ENCODE results near the gene SKI. TPM values are rescaled to one million over a fixed set of nuclear protein-coding genes. Genes with fewer than 3 reads are reported as not detected.
"Not testable (repeated sequence)": the region's sequence is repeated elsewhere in the genome, so short reads cannot be mapped to it uniquely, and the experiment has no call there.

The SKI gene
- total and polyA plus RNA-seq, 7 experiments from 2014 or later, result 0.61 to 278 (median 95.3) TPM

DNA sequence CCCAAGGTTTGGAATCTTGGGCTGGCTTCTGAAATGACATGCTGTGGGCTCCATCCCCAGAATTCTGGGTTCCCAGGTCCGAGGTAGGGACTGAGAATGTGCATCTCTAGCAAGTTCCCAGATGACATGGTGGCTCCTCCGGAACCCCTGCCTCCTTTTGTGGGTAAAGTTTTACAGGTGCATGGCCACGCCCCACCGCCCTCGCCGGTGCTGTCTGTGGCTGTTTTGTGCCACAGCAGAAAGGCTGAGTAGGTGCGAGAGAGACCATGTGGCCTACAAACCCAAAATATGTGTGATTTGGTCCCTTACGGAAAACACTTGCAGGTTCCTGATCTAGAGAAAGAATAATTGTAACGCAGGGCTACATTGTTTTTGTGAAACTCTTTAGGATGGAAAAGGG, 30.9 kb downstream of the SKI start:
- Histone ChIP-seq H3K4me3 (ENCODE audit: low read length) (no peak overlapping the region), H3K36me3 (ENCODE audit: control insufficient read depth in 2 of 3, insufficient read depth in 3 of 3, low read length in 3 of 3) (peaks cover 0 to 8% (median 0%) of the 10 kb centered on the region in 3 experiments), H3K27me3 (ENCODE audit: control insufficient read depth in 2 of 2, insufficient read depth in 2 of 2, low read length in 2 of 2) (no peaks in the 10 kb centered on the region), H3K27ac (ENCODE audit: low read depth, low read length) (peak overlapping the region; percentile 70), H3K9me3 (ENCODE audit: control insufficient read depth in 2 of 3, low read length in 3 of 3) (peaks cover 12 to 20% (median 12%) of the 10 kb centered on the region in 3 experiments), H3K4me1 (ENCODE audit: control insufficient read depth in 2 of 2, insufficient read depth in 2 of 2, low read length in 2 of 2) (peaks cover 37 to 54% of the 10 kb centered on the region in 2 donors)
- H3K4me1 Mint-ChIP-seq, result peaks cover 30 to 62% (median 60%) of the 10 kb centered on the region in 7 donors
- intact Hi-C loops (cut with micrococcal nuclease), result loop anchor here in 1 of 2 donors (1.0 to 5.0 kb wide), 3 partner anchors 16 to 1643 kb away; partner anchors contain the start of gene C1orf174
- H3K9me3 Mint-ChIP-seq, result peaks cover 0 to 9% (median 3%) of the 10 kb centered on the region in 11 donors
- peak overlapping the region; percentile 54 to 77 (median 69) for H3K4me3 Mint-ChIP-seq
- peak overlapping the region in 4 of 9 donors; percentile 30 to 98 (median 95) for H3K27ac Mint-ChIP-seq
- DNase-seq, result peak in 8 of 9 donors; percentile 46 to 84 (median 71)
- ChIA-PET CTCF (interaction anchor here (0.9 kb wide), 1 partner anchor 20 kb away, joined by 4 read pairs; no protein-coding TSS in a partner anchor), POLR2A (interaction anchor here (1.0 to 12.9 kb wide), 5 partner anchors 16 to 51 kb away, joined by 4 to 244 read pairs (median 4); no protein-coding TSS in a partner anchor)
- peaks cover 0 to 19% (median 0%) of the 10 kb centered on the region in 5 donors for H3K36me3 Mint-ChIP-seq
- ATAC-seq, result peak; percentile 24
- H3K27me3 Mint-ChIP-seq, result no peaks in the 10 kb centered on the region

- peaks cover 0 to 6% (median 0%) of the 10 kb centered on the region in 11 donors for H3K9me3 Mint-ChIP-seq
- no peak overlapping the region for H3K4me3 ChIP-seq (ENCODE audit: low read length)
- H3K27ac ChIP-seq (ENCODE audit: low read depth, low read length), result peak overlapping the region; percentile 70
- H3K27me3 ChIP-seq (ENCODE audit: control insufficient read depth in 2 of 2, insufficient read depth in 2 of 2, low read length in 2 of 2), result no peaks in the 10 kb centered on the region
- H3K36me3 Mint-ChIP-seq, result peaks cover 0 to 19% (median 0%) of the 10 kb centered on the region in 5 donors
- peaks cover 10 to 12% (median 12%) of the 10 kb centered on the region in 3 experiments for H3K9me3 ChIP-seq (ENCODE audit: control insufficient read depth in 2 of 3, low read length in 3 of 3)
- ChIA-PET CTCF (interaction anchor here (0.9 kb wide), 1 partner anchor 19 kb away, joined by 4 read pairs; no protein-coding TSS in a partner anchor), POLR2A (interaction anchor here (1.0 to 12.9 kb wide), 5 partner anchors 15 to 50 kb away, joined by 4 to 244 read pairs (median 4); no protein-coding TSS in a partner anchor)
- peaks cover 34 to 68% (median 62%) of the 10 kb centered on the region in 7 donors for H3K4me1 Mint-ChIP-seq
- H3K4me3 Mint-ChIP-seq, result peak overlapping the region; percentile 33 to 77 (median 68)
- H3K27me3 Mint-ChIP-seq, result no peaks in the 10 kb centered on the region
- intact Hi-C loops (cut with micrococcal nuclease), result loop anchor here in 1 of 2 donors (1.0 to 5.0 kb wide), 3 partner anchors 15 to 1642 kb away; partner anchors contain the start of gene C1orf174
- peaks cover 28 to 46% of the 10 kb centered on the region in 2 donors for H3K4me1 ChIP-seq (ENCODE audit: control insufficient read depth in 2 of 2, insufficient read depth in 2 of 2, low read length in 2 of 2)
- ATAC-seq, result no peak
- no peak for DNase-seq
- no peaks in the 10 kb centered on the region for H3K36me3 ChIP-seq (ENCODE audit: control insufficient read depth in 2 of 3, insufficient read depth in 3 of 3, low read length in 3 of 3)
- peak overlapping the region in 5 of 9 donors; percentile 34 to 98 (median 93) for H3K27ac Mint-ChIP-seq
These were observed 31.7 kb downstream of the SKI start for GRCh38 chr1:2259668-2260402.

GRCh38 chr1:2260470-2260869, 32.4 kb downstream of the SKI start:
- Mint-ChIP-seq H3K36me3 (peaks cover 0 to 24% (median 0%) of the 10 kb centered on the region in 5 donors), H3K27ac (peak overlapping the region in 6 of 9 donors; percentile 68 to 98 (median 88)), H3K4me1 (peaks cover 41 to 74% (median 69%) of the 10 kb centered on the region in 7 donors), H3K4me3 (peak overlapping the region in 8 of 10 donors; percentile 33 to 73 (median 60))
- H3K4me3 ChIP-seq (ENCODE audit: low read length); H3K27me3 ChIP-seq (ENCODE audit: control insufficient read depth in 2 of 2, insufficient read depth in 2 of 2, low read length in 2 of 2); H3K9me3 ChIP-seq (ENCODE audit: control insufficient read depth in 2 of 3, low read length in 3 of 3); H3K27ac ChIP-seq (ENCODE audit: low read depth, low read length); H3K9me3 Mint-ChIP-seq; H3K27me3 Mint-ChIP-seq; DNase-seq; intact Hi-C loops (cut with micrococcal nuclease); ATAC-seq; H3K36me3 ChIP-seq (ENCODE audit: control insufficient read depth in 2 of 3, insufficient read depth in 3 of 3, low read length in 3 of 3): not testable (repeated sequence)
- ChIA-PET POLR2A (interaction anchor here (0.8 kb wide), 2 partner anchors 29 to 31 kb away, joined by 3 to 4 read pairs; no protein-coding TSS in a partner anchor), CTCF (interaction anchor here (0.5 to 0.8 kb wide), 2 partner anchors 56 to 103 kb away, joined by 3 to 4 read pairs; no protein-coding TSS in a partner anchor)
- peaks cover 24 to 45% of the 10 kb centered on the region in 2 donors for H3K4me1 ChIP-seq (ENCODE audit: control insufficient read depth in 2 of 2, insufficient read depth in 2 of 2, low read length in 2 of 2)

GRCh38 chr1:2260917-2261316, 32.8 kb downstream of the SKI start:
- Histone ChIP-seq H3K4me1 (ENCODE audit: control insufficient read depth in 2 of 2, insufficient read depth in 2 of 2, low read length in 2 of 2) (peaks cover 24 to 47% of the 10 kb centered on the region in 2 donors), H3K36me3 (ENCODE audit: control insufficient read depth in 2 of 3, insufficient read depth in 3 of 3, low read length in 3 of 3) (no peaks in the 10 kb centered on the region), H3K4me3 (ENCODE audit: low read length) (no peak overlapping the region), H3K9me3 (ENCODE audit: control insufficient read depth in 2 of 3, low read length in 3 of 3) (peaks cover 0 to 6% (median 5%) of the 10 kb centered on the region in 3 experiments), H3K27me3 (ENCODE audit: control insufficient read depth in 2 of 2, insufficient read depth in 2 of 2, low read length in 2 of 2) (no peaks in the 10 kb centered on the region), H3K27ac (ENCODE audit: low read depth, low read length) (peak overlapping the region; percentile 20)
- Mint-ChIP-seq H3K36me3 (peaks cover 0 to 24% (median 0%) of the 10 kb centered on the region in 5 donors), H3K4me1 (peaks cover 45 to 79% (median 73%) of the 10 kb centered on the region in 7 donors), H3K27ac (peak overlapping the region in 6 of 9 donors; percentile 13 to 97 (median 70)), H3K27me3 (no peaks in the 10 kb centered on the region), H3K9me3 (peaks cover 0 to 6% (median 0%) of the 10 kb centered on the region in 11 donors), H3K4me3 (peak overlapping the region in 7 of 10 donors; percentile 9 to 56 (median 43))
- intact Hi-C loops (cut with micrococcal nuclease), result no loop called here
- no peak for DNase-seq
- POLR2A ChIA-PET, result interaction anchor here (0.7 to 0.8 kb wide), 3 partner anchors 30 to 49 kb away, joined by 3 to 4 read pairs (median 3); no protein-coding TSS in a partner anchor
- no peak for ATAC-seq
- CTCF ChIA-PET, result interaction anchor here (0.5 to 0.8 kb wide), 2 partner anchors 55 to 103 kb away, joined by 3 to 4 read pairs; no protein-coding TSS in a partner anchor

GRCh38 chr1:2261476-2262395, 33.6 kb downstream of the SKI start:
- POLR2A ChIA-PET, result interaction anchor here (0.7 kb wide), 1 partner anchor 50 kb away, joined by 3 read pairs; no protein-coding TSS in a partner anchor
- H3K4me1 ChIP-seq (ENCODE audit: control insufficient read depth in 2 of 2, insufficient read depth in 2 of 2, low read length in 2 of 2), result peaks cover 18 to 48% of the 10 kb centered on the region in 2 donors

More at GRCh38 chr1:2261476-2262395, 33.6 kb downstream of the SKI start:
- H3K27me3 Mint-ChIP-seq; ATAC-seq; H3K27me3 ChIP-seq (ENCODE audit: control insufficient read depth in 2 of 2, insufficient read depth in 2 of 2, low read length in 2 of 2); intact Hi-C loops (cut with micrococcal nuclease); DNase-seq; H3K27ac ChIP-seq (ENCODE audit: low read depth, low read length); H3K4me3 ChIP-seq (ENCODE audit: low read length); CTCF ChIA-PET; H3K9me3 Mint-ChIP-seq; H3K36me3 ChIP-seq (ENCODE audit: control insufficient read depth in 2 of 3, insufficient read depth in 3 of 3, low read length in 3 of 3); H3K9me3 ChIP-seq (ENCODE audit: control insufficient read depth in 2 of 3, low read length in 3 of 3): not testable (repeated sequence)
- peak overlapping the region in 6 of 10 donors; percentile 4 to 44 (median 34) for H3K4me3 Mint-ChIP-seq
- peaks cover 53 to 87% (median 81%) of the 10 kb centered on the region in 7 donors for H3K4me1 Mint-ChIP-seq
- peak overlapping the region in 5 of 9 donors; percentile 19 to 86 (median 70) for H3K27ac Mint-ChIP-seq
- H3K36me3 Mint-ChIP-seq, result peaks cover 0 to 24% (median 0%) of the 10 kb centered on the region in 5 donors
